K562 (cell line): ENCODE results near the gene OR8B12. TPM values are rescaled to one million over a fixed set of nuclear protein-coding genes. Genes with fewer than 3 reads are reported as not detected.

Source experiments
- ATAC-seq: fragments of 200-7000 bp; cut with Tn5 transposase; 3 replicates; pipeline ENCODE4 v1.9.1; 2020; ENCODE audit warnings: moderate library complexity
- BruUV-seq: library from RNA; stranded (reverse); fragments of 400-500 nt; replicated peaks from 2 replicates; lab custom pipeline; 2021; lab: Mats Ljungman, UMichigan
- CTCF ChIA-PET: fragments of 300-600 bp; formaldehyde crosslinking; extraction: SDS; loops from one replicate; lab custom pipeline; 2021; ENCODE audit warnings: low intra/inter-chr PET ratio; lab: Yijun Ruan, JAX
- POLR2A ChIA-PET: fragments of 300-600, 350-650 bp; sonication (Branson Sonifier 250); formaldehyde crosslinking; extraction: SDS; loops from one replicate; lab custom pipeline; 2021; ENCODE audit warnings: antibody characterized with exemption, inconsistent platforms; lab: Yijun Ruan, JAX
- DNase-seq, 4 experiments: peaks; one replicate each; pipeline versions ENCODE4 v3.0.0 to v3.0.0-alpha.2; 2011 to 2018; ENCODE audit warnings: low spot score in 3 of 4, mixed read lengths in 3 of 4; ENCODE audit errors: extremely low read depth in 1 of 4
- FAIRE-seq: peaks from 2 replicates; lab custom pipeline; 2011; peaks lifted over from hg19 to GRCh38; lab: Jason Lieb, UNC
- H2AFZ ChIP-seq: 2 replicates; pipeline ENCODE4 v1.6.0; 2011; ENCODE audit warnings: low read depth, low read length, control low read depth, inconsistent platforms
- H3K27ac ChIP-seq: fragments of 200-600 bp; 3 replicates; pipeline ENCODE4 v1.8.0; 2011; ENCODE audit warnings: low read depth, mild to moderate bottlenecking, control low read depth, inconsistent platforms, low read length, moderate library complexity, mixed read lengths; ENCODE audit errors: extremely low read depth
- H3K27me3 ChIP-seq, 2 experiments: fragments of 300-600 bp in 1 of 2; 2 replicates in 1 of 2; 3 replicates in 1 of 2; pipeline versions ENCODE4 v1.6.0 to v1.8.0; 2011; ENCODE audit warnings: inconsistent platforms in 2 of 2, low read length in 2 of 2, mild to moderate bottlenecking in 1 of 2, mixed read lengths in 1 of 2, moderate library complexity in 1 of 2; ENCODE audit not compliant: control insufficient read depth in 2 of 2, insufficient read depth in 2 of 2
- H3K36me3 ChIP-seq: fragments of 300-600 bp; 3 replicates; pipeline ENCODE4 v1.8.0; 2011; ENCODE audit warnings: mild to moderate bottlenecking, low read length, inconsistent platforms; ENCODE audit not compliant: control insufficient read depth, insufficient read depth
- H3K4me1 ChIP-seq, 2 experiments: fragments of 200-600 bp in 1 of 2; replicated peaks in 1 of 2; 2 replicates in 1 of 2; 3 replicates in 1 of 2; pipeline versions ENCODE4 v1.5.1 to v1.8.0; 2011; ENCODE audit warnings: inconsistent platforms in 2 of 2, low read length in 2 of 2, mild to moderate bottlenecking in 1 of 2, mixed read lengths in 1 of 2, moderate library complexity in 1 of 2; ENCODE audit not compliant: control insufficient read depth in 2 of 2, insufficient read depth in 2 of 2
- H3K4me2 ChIP-seq: 2 replicates; pipeline ENCODE4 v1.6.1; 2011; ENCODE audit warnings: low read length, control low read depth, inconsistent platforms, mixed read lengths; ENCODE audit not compliant: insufficient read depth
- H3K4me3 ChIP-seq: fragments of 200-600 bp; sonication (generic), shearing (Covaris generic); 2 replicates; pipeline ENCODE4 v1.5.1; 2016; ENCODE audit warnings: control low read depth, inconsistent platforms
- H3K79me2 ChIP-seq: fragments of 200-600 bp; 3 replicates; pipeline ENCODE4 v1.8.0; 2011; ENCODE audit warnings: low read length, inconsistent platforms; ENCODE audit not compliant: control insufficient read depth, insufficient read depth
- H3K9ac ChIP-seq, 2 experiments: 2 replicates each; pipeline versions ENCODE4 v1.6.0 to v1.6.1; 2011; ENCODE audit warnings: low read depth in 2 of 2, low read length in 2 of 2, control low read depth in 1 of 2, inconsistent platforms in 1 of 2, mild to moderate bottlenecking in 1 of 2, mixed read lengths in 1 of 2; ENCODE audit not compliant: insufficient read depth in 1 of 2
- H3K9me1 ChIP-seq: one replicate; pipeline ENCODE4 v1.6.0; 2011; ENCODE audit warnings: inconsistent platforms, mild to moderate bottlenecking, low read length, moderate library complexity; ENCODE audit not compliant: control insufficient read depth, insufficient read depth
- H3K9me3 ChIP-seq: replicated peaks from 2 replicates; pipeline ENCODE4 v1.5.1; 2011; ENCODE audit warnings: low read depth, low read length, inconsistent platforms; ENCODE audit not compliant: control insufficient read depth, insufficient read depth
- H4K20me1 ChIP-seq: replicated peaks from 2 replicates; pipeline ENCODE4 v1.6.1; 2011; ENCODE audit warnings: low read length, inconsistent platforms, mixed read lengths; ENCODE audit not compliant: control insufficient read depth, insufficient read depth
- ATF7 ChIP-seq: fragments of 450-650 bp; IDR thresholded peaks from 2 replicates; pipeline ENCODE4 v1.7.1; 2014; ENCODE audit warnings: mild to moderate bottlenecking, moderate library complexity
- CEBPG ChIP-seq, 3 experiments: fragments of 200-800 bp in 1 of 3; sonication (Bioruptor generic) in 1 of 3; sonication (generic) in 1 of 3; formaldehyde crosslinking in 1 of 3; IDR thresholded peaks in 2 of 3; conservative IDR thresholded peaks in 1 of 3; 2 replicates each; pipeline versions ENCODE4 v1.6.1 to v1.8.0; 2016 to 2022; ENCODE audit warnings: missing compliant biosample characterization in 2 of 3, missing genetic modification characterization in 2 of 3, mild to moderate bottlenecking in 1 of 3, missing genetic modification reagents in 1 of 3
- IRF2 ChIP-seq: sonication (generic); formaldehyde crosslinking; IDR thresholded peaks from 2 replicates; pipeline ENCODE4 v1.8.1; 2022; ENCODE audit warnings: mild to moderate bottlenecking, missing genetic modification reagents
- MCM7 ChIP-seq, 2 experiments: fragments of 450-650 bp; IDR thresholded peaks; 2 replicates each; pipeline ENCODE4 v1.6.1; 2016 to 2018
- PTTG1 ChIP-seq: fragments of 450-650 bp; IDR thresholded peaks from 2 replicates; pipeline ENCODE4 v1.6.1; 2016; ENCODE audit warnings: low read depth, mild to moderate bottlenecking, missing genetic modification characterization, missing compliant biosample characterization
- RBM22 ChIP-seq: fragments of 200-400 bp; formaldehyde crosslinking; IDR thresholded peaks from 2 replicates; pipeline ENCODE4 v1.6.1; 2018; ENCODE audit warnings: low read length, low read depth; ENCODE audit not compliant: poor library complexity, severe bottlenecking
- TGIF2 ChIP-seq: sonication (generic); formaldehyde crosslinking; IDR thresholded peaks from 2 replicates; pipeline ENCODE4 v1.8.1; 2022; ENCODE audit warnings: mild to moderate bottlenecking, missing genetic modification reagents, moderate library complexity
- ZFPM2 ChIP-seq: fragments of 250-450 bp; sonication (Bioruptor Pico); IDR thresholded peaks from 2 replicates; pipeline ENCODE4 v1.5.1; 2022; ENCODE audit warnings: mild to moderate bottlenecking
- ZNF766 ChIP-seq: fragments of 200-800 bp; sonication (Bioruptor generic); conservative IDR thresholded peaks from 2 replicates; pipeline ENCODE4 v1.6.1; 2016; ENCODE audit warnings: missing genetic modification characterization, missing compliant biosample characterization
- ZSCAN32 ChIP-seq: fragments of 450-650 bp; formaldehyde crosslinking; IDR thresholded peaks from 2 replicates; pipeline ENCODE4 v1.4.0; 2020; ENCODE audit warnings: mild to moderate bottlenecking, moderate library complexity
- WGBS: fragments of 100-300 bp; shearing (Covaris generic); methylation state at CpG from one replicate; pipeline ENCODE4 v1.1.6; 2016; ENCODE audit warnings: low coverage, mixed read lengths; ENCODE audit not compliant: insufficient coverage; ENCODE audit errors: missing lambda C conversion rate; 5-methylcytosine and 5-hydroxymethylcytosine counted together
- in situ Hi-C: fragments of 300-500 bp; cut with MboI; formaldehyde crosslinking; loops from 4 replicates; pipeline ENCODE4 v1.15.0; 2018; ENCODE audit warnings: inconsistent platforms, mixed read lengths
- intact Hi-C: fragments of 100-400 bp; cut with micrococcal nuclease; formaldehyde crosslinking; loops from 2 replicates; pipeline ENCODE4 v1.14.2; 2022
- polyA plus RNA-seq, 8 experiments: library from polyadenylated mRNA; depleted of rRNA in 4 of 8; stranded (reverse) in 5 of 8; unstranded in 3 of 8; fragments of >200 nt; fragmentation: Nextera tagmentation in 2 of 8; fragmentation: Illumina TruSeq in 1 of 8; extraction: Ambion mirVana in 2 of 8; extraction: Trizol in 1 of 8; gene quantifications; 2 replicates each; pipeline versions ENCODE4 v1.2.1 to v1.2.3, GENCODE V29; 2011 to 2014; ENCODE audit warnings: inconsistent platforms in 1 of 8, missing spikeins in 1 of 8
- total RNA-seq, 7 experiments: library from RNA; depleted of rRNA in 6 of 7; stranded (reverse); fragments of >200 nt in 6 of 7; fragmentation: Illumina TruSeq in 2 of 7; extraction: Trizol in 2 of 7; gene quantifications; 2 replicates each; pipeline versions ENCODE4 v1.2.1 to v1.2.3, GENCODE V29; 2011 to 2021; ENCODE audit warnings: low replicate concordance in 1 of 7
- TF ChIP-seq, protein P1 (sequence below): sonication (generic); formaldehyde crosslinking; IDR thresholded peaks from 2 replicates; pipeline ENCODE4 v1.8.0; 2023; ENCODE audit warnings: mild to moderate bottlenecking, missing genetic modification reagents

OR8B12 gene
- total and polyA plus RNA-seq, 9 of the 15 experiments (the other 6 are each of a cell fraction or from before 2014, with no cell fraction given): 0.06 TPM; not detected in 8

DNA sequence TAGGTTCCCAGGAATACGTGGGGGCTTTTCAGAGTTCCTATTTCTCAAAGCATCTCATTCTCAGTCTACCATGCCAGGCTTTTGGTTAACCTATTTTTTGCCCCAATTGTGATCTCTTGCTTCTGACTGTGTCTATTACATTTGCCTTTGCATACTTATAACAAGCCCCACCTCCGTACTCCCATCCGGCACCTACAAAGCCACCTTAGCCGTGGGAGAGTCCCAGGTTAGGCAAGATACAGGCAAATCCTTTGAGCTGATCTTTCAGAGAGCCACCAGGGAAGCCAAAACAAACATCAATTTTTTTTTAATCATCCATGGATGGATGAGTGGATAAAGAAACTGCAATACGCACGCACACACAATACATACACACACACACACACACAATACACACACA, 49.2 kb upstream of the OR8B12 start:
- CTCF ChIA-PET: no interaction called here
- POLR2A ChIA-PET: no interaction called here
- Histone ChIP-seq H3K27me3 (peaks cover 0 to 3% of the 10 kb centered on the region in 2 experiments; a peak in 2 of 5 replicates), H3K9me1 (no peaks in the 10 kb centered on the region), H2AFZ (no peak overlapping the region), H3K4me2 (no peak overlapping the region), H3K79me2 (no peaks in the 10 kb centered on the region), H3K27ac (no peak overlapping the region), H3K9ac (no peak overlapping the region), H3K4me1 (no peaks in the 10 kb centered on the region), H4K20me1 (no peaks in the 10 kb centered on the region), H3K9me3 (no peaks in the 10 kb centered on the region), H3K36me3 (no peaks in the 10 kb centered on the region), H3K4me3 (no peak overlapping the region)
- in situ Hi-C loops (loop anchor here (25.0 kb wide), 1 partner anchor 530 kb away; no protein-coding TSS in a partner anchor), intact Hi-C loops (no loop called here)
- TF ChIP-seq TGIF2 (CRISPR knock-in tag) (no peak), CEBPG (CRISPR knock-in tag; IDR thresholded peaks at IDR 0.05) (no peak), CEBPG (tag; conservative IDR thresholded peaks at IDR 0.05 in 1 of 2, IDR thresholded peaks at IDR 0.05 in 1 of 2) (no peak), MCM7 (IDR thresholded peaks at IDR 0.05) (no peak), ZNF766 (CRISPR knock-in tag) (no peak), RBM22 (no peak), PTTG1 (tag) (no peak), ZSCAN32 (no peak), IRF2 (CRISPR knock-in tag) (no peak), ZFPM2 (CRISPR knock-in tag) (no peak), ATF7 (no peak)
- TF ChIP-seq, protein P1, sequence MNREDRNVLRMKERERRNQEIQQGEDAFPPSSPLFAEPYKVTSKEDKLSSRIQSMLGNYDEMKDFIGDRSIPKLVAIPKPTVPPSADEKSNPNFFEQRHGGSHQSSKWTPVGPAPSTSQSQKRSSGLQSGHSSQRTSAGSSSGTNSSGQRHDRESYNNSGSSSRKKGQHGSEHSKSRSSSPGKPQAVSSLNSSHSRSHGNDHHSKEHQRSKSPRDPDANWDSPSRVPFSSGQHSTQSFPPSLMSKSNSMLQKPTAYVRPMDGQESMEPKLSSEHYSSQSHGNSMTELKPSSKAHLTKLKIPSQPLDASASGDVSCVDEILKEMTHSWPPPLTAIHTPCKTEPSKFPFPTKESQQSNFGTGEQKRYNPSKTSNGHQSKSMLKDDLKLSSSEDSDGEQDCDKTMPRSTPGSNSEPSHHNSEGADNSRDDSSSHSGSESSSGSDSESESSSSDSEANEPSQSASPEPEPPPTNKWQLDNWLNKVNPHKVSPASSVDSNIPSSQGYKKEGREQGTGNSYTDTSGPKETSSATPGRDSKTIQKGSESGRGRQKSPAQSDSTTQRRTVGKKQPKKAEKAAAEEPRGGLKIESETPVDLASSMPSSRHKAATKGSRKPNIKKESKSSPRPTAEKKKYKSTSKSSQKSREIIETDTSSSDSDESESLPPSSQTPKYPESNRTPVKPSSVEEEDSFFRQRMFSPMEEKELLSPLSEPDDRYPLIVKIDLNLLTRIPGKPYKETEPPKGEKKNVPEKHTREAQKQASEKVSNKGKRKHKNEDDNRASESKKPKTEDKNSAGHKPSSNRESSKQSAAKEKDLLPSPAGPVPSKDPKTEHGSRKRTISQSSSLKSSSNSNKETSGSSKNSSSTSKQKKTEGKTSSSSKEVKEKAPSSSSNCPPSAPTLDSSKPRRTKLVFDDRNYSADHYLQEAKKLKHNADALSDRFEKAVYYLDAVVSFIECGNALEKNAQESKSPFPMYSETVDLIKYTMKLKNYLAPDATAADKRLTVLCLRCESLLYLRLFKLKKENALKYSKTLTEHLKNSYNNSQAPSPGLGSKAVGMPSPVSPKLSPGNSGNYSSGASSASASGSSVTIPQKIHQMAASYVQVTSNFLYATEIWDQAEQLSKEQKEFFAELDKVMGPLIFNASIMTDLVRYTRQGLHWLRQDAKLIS (CRISPR knock-in tag): no peak
- FAIRE-seq: no peak
- 32% methylated on average over 6 of the region's 6 CpGs for WGBS
- ATAC-seq: no peak
- BruUV-seq: no TSS peak
- DNase-seq: no peak
